NCI-H2196 (cell line): Measurements from ENCODE around the gene ARHGAP45.
A peak's percentile ranks its signal among the peaks of the same experiment; 100 is the strongest.
"Not testable (repeated sequence)": the region's sequence is repeated elsewhere in the genome, so short reads cannot be mapped to it uniquely, and the experiment has no call there.

Experiments
- DNase-seq: peaks from one replicate; lab custom pipeline; 2025; ENCODE audit not compliant: unreplicated experiment; lab: John Stamatoyannopoulos, UW

The ARHGAP45 gene

GRCh38 chr19:1066748-1067340, at the start of gene ARHGAP45:
TSS of gene ARHGAP45 (plus strand) at chr19:1067167. CDS start at chr19:1067406, 239 bp downstream.
- DNase-seq: no peak

GRCh38 chr19:1017906-1018305, 49.1 kb upstream of the ARHGAP45 start:
- DNase-seq: no peak

- no peak for DNase-seq
Measured at GRCh38 chr19:1018393-1018792, 48.6 kb upstream of the ARHGAP45 start.

DNA sequence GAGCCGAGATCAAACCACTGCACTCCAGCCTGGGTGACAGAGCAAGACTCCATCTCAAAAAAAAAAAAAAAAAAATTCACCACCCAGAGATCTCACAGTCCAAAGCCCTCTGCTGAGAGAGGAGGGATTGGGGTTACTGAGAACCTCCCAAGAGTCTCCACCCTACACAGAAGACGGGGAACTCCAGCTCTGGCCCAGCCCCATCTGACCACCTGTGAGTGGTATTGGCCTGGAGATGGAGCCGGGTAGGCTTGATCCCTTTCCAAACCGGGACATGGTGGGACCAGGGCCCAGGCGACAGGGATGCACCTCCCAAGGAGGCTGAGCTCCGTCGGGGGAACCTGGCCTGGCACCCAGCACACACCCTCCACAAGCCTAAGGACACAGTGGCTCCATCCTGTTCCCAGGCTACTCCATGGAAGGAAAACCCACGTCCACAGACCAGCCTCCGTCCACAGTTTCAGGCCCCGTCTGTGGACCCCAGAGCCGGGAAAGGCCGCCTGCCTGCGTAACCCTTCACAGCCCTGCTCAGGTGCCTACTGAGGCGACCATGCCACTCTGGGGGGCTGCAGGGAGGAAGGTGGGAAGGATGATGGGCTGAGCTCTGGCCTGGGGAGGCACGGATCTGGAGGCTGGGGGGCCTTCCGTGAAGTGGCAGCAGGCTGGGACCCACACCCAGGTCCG, 47.9 kb upstream of the ARHGAP45 start:
- DNase-seq: no peak

GRCh38 chr19:1019616-1019961, 47.4 kb upstream of the ARHGAP45 start:
- no peak for DNase-seq

DNA sequence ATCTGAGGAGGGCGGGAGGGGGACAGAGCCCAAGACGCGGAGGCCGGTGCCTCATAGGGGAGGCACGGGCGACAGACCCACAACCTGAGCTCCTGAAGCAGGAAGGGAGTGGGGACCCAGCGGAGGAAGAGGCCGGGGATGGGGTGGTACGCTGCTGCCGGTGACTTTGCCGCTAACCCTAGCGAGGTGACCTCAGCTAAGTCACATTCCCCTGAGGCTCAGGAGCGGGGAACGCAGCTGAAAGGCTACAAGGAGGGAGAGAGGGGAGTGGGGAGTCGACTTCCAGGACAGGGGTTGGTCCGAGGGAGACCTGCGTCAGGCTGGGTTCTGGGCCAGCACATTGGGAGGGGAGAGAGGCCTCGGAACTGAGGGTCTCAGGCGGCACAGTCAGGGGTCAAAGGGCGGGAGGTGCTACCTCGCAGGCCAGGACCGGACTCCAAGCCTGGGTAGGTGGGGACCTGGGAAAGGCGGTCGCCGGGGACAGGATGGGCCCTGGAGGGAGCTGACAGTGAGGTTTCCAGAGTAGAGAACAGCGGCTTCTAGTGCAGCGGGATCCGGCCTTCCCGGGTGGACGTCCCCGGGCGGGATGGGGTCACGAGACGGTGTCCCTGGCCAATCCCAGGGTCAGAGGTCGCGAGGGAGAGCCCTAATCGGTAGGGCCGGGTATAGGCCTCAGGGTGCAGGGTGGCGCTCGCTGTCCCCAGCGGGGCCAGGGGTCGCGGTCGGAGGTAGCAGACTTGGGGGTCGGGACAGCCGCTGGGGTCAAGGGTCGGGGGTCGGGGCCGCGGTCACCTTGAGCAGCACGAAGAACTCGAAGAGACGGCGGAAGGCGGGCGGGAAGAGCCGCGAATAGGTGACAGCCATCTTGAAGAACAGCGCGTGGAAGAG, 46.7 kb upstream of the ARHGAP45 start:
- DNase-seq: no peak

GRCh38 chr19:1020868-1021425, 46.0 kb upstream of the ARHGAP45 start, which contains the start of gene TMEM259:
TSS of gene TMEM259 (minus strand) at chr19:1021123. CDS start at chr19:1020996, 127 bp downstream.
- peak; percentile 97 for DNase-seq

GRCh38 chr19:1023883-1024188, 43.1 kb upstream of the ARHGAP45 start:
- not testable (repeated sequence) for DNase-seq

- not testable (repeated sequence) for DNase-seq
Measured at GRCh38 chr19:1025080-1025479, 41.9 kb upstream of the ARHGAP45 start.

DNA sequence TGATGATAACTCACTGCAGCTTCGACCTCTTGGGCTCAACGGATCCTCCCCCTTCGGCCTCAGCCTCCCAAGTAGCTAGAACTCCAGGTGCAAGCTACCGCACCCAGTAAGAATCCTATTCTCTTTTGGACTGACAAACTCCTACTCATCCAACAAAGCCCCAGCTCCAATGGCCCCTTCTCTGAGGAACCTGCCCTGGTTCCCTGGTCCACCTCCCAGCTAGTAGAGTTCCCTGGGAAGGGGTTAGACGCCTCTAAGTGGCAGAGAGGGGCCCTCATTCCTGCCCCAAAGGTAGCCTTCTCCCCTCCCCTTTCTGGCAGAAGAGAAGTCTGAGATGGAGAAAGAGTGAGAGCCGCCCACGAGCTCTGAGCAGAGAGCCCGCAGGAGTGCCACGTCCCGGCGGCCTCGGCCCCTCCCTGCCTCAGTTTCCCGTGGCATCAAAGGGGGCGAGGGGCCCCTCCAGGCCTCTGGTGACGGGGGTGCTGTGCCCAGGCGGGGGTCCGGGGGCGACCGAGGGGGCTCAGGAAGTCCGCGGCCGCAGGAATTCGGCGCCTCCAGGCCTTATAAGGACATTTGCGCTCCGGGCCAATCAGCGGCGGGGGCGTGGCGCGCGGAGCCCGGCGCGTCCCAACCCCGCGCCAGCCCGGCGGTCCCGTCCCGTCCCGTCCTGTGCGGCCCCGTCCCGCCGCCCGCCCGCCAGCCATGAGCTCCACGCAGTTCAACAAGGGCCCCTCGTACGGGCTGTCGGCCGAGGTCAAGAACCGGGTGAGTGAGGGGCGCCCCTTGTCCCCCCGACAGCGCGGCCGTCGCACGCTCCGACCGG, 40.8 kb upstream of the ARHGAP45 start, which contains the start of gene CNN2:
Gene CNN2, plus strand, starts transcription at position 649 of the 823 bp plus-strand sequence. Its CDS starts 54 bp downstream, at position 703.
- DNase-seq: peak; percentile 67

GRCh38 chr19:1026783-1027649, 40.0 kb upstream of the ARHGAP45 start:
- DNase-seq: no peak

DNA sequence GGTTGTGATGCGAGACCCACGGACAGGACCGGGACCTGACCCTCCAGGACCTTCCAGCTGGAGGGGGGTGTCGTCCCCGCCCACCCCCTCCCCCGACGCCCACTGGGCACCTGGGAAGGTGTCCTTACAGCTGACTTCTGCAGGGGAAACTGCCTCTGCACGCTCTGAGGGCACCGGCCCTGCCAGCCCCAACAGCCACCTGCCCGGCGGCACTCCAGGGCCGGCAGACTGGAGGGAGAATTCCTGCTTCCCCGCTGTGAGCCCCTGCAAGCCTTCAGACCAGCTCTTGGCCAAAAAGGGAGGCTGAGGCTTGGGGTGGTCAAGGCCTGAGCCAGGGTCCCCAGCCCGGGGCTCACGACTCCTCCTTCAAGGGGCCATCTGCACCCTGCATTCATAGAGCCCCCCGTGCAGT, 39.3 kb upstream of the ARHGAP45 start:
- DNase-seq: no peak

GRCh38 chr19:1028062-1028926, 38.7 kb upstream of the ARHGAP45 start:
- DNase-seq: no peak

DNA sequence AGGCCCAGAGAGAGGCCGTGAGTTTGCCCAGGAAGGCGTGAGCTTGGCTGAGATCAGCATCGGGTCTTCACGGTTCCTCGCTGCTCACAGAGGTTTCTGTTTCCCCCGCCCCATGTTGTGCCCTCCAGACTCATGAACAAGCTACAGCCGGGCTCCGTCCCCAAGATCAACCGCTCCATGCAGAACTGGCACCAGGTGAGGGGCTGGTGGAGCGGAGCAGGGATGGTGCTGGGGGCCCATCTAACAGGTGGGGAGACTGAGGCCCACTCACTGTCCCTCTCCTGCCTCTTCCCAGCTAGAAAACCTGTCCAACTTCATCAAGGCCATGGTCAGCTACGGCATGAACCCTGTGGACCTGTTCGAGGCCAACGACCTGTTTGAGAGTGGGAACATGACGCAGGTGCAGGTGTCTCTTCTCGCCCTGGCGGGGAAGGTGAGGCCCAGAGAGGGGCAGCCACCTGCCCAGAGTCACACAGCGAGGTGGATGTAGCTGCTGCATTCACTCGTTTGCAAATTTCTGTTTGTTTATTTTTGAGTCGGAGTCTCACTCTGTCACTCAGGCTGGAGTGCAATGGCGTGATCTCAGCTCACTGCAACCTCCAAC, 34.6 kb upstream of the ARHGAP45 start:
- DNase-seq: no peak

DNA sequence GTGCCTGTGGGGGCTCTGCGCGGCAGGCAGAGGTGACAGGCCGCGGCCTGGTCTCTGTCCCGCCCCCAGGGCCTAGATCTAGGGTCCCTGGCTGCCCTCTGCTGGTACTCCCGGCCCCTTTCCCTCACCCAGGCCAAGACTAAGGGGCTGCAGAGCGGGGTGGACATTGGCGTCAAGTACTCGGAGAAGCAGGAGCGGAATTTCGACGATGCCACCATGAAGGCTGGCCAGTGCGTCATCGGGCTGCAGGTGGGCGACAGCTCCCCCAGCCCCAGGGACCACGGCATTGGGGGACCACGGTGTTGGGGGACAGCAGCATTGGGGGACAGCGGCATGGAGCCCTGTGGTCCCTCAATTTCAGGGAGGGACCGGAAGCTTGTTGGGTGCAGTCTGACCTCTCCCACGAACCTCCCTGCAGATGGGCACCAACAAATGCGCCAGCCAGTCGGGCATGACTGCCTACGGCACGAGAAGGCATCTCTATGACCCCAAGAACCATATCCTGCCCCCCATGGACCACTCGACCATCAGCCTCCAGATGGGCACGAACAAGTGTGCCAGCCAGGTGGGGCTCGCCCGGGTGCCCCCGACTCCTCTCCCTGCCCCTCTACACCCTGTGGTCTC, 30.9 kb upstream of the ARHGAP45 start:
- no peak for DNase-seq

GRCh38 chr19:1037621-1038064, 29.3 kb upstream of the ARHGAP45 start:
- DNase-seq: no peak

GRCh38 chr19:1038978-1039645, 27.9 kb upstream of the ARHGAP45 start:
- no peak for DNase-seq
